Measurements from ENCODE around the gene ATP11A. TPM values are rescaled to one million over a fixed set of nuclear protein-coding genes. Genes with fewer than 3 reads are reported as not detected.

Gene ATP11A
- total RNA-seq, 3 donors from 2014 or later = 22.1 to 27.2 (median 26.8) TPM

GRCh38 chr13:112896736-112897602 is 207.1 kb downstream of the ATP11A start:
- intact Hi-C loops (cut with DNase I; ENCODE audit: low total_unique reads) = no loop called here
- H3K27ac ChIP-seq = no peak overlapping the region
- no peak overlapping the region for H3K4me3 ChIP-seq
- H3K9me3 ChIP-seq = no peaks in the 10 kb centered on the region
- peak in 1 of 2 donors; percentile 12 for DNase-seq (ENCODE audit: low spot score in 2 of 2)
- H3K36me3 ChIP-seq = no peaks in the 10 kb centered on the region
- TF ChIP-seq CTCF (IDR thresholded peaks at IDR 0.05) (no peak), POLR2AphosphoS5 (IDR thresholded peaks at IDR 0.05) (no peak), POLR2A (IDR thresholded peaks at IDR 0.05) (no peak)
- H3K4me1 ChIP-seq = peaks cover 0 to 7% of the 10 kb centered on the region in 2 donors
- H3K27me3 ChIP-seq = peaks cover 0 to 6% of the 10 kb centered on the region in 2 donors

GRCh38 chr13:112897603-112897955 is 207.7 kb downstream of the ATP11A start:
- Histone ChIP-seq H3K4me3 (no peak overlapping the region), H3K36me3 (no peaks in the 10 kb centered on the region), H3K27me3 (peaks cover 0 to 6% of the 10 kb centered on the region in 2 donors), H3K27ac (no peak overlapping the region), H3K4me1 (peaks cover 0 to 7% of the 10 kb centered on the region in 2 donors), H3K9me3 (no peaks in the 10 kb centered on the region)
- TF ChIP-seq POLR2A (IDR thresholded peaks at IDR 0.05) (no peak), POLR2AphosphoS5 (IDR thresholded peaks at IDR 0.05) (no peak), CTCF (IDR thresholded peaks at IDR 0.05) (no peak)
- no peak for DNase-seq (ENCODE audit: low spot score in 2 of 2)
- intact Hi-C loops (cut with DNase I; ENCODE audit: low total_unique reads) = no loop called here

DNA sequence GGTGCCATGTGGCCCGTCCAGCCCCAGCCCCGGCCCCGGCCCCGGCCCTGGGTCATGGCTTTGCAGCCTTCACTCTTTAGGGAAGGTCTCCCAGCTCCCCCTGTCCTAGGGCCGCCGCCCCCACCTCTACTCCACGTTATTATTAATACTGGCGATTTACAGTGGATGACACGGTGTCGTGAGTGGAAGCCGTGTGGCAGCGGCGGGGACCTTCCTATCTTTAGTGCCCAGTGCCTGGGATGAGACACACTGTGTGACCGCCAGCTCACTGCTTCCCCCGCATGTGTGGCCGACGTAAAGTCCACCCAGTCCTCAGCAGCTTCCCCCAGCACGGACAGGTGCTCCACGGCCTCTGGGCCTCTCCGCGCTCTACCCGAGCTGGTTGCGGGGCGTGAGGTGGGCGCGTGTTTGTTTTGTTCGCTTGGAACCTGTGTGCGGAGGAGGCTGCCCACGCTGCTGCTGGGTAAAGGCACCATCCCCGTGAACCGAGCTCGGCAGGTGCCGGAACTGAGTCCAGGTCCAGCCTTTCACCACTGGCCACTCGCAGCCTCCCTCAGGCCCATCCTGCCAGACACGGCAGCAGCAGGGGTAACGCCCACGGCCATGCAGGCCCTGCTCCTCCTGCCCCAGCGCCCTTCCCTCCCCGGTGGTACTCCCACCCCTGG is 208.2 kb downstream of the ATP11A start:
- intact Hi-C loops (cut with DNase I; ENCODE audit: low total_unique reads) = no loop called here
- no peak for TF ChIP-seq POLR2AphosphoS5 (IDR thresholded peaks at IDR 0.05)
- TF ChIP-seq POLR2A (IDR thresholded peaks at IDR 0.05) = no peak
- TF ChIP-seq CTCF (IDR thresholded peaks at IDR 0.05) = no peak

DNA sequence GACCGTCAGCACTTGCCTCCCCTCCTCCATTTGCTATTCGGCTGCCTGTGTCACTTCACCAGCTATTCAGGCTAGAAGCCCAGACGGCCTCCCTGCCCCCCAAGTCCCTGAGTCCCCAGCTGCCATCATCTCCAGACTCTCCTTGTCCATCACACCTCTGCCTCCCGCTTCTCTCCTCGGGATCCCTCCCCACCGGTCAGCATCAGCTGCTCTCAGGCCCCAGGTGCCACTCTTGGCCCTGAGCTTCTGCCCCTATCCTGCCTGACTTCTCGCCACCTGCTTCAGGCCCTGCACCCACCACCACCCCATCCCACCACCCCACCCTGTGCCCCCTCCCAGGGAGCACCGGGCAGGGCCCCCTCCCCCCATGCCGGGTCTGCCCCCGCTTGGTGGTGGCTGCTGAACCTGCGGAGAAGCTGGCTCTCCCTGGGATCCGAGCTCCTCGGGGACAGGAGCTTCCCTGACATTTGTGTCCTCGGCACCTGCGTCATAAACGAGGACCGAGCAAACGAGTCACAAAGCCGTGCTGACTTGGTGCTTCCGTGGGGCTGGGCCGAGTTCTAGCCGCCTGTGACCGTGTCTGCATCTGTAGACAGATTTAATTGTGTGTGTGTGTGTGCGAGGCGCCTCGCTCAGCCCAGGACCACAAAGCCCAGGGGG is 208.9 kb downstream of the ATP11A start:
- TF ChIP-seq POLR2A (IDR thresholded peaks at IDR 0.05) (no peak), CTCF (IDR thresholded peaks at IDR 0.05) (no peak), POLR2AphosphoS5 (IDR thresholded peaks at IDR 0.05) (no peak)
- peaks cover 0 to 19% of the 10 kb centered on the region in 2 donors for H3K4me1 ChIP-seq
- peak in 1 of 2 donors; percentile 42 for DNase-seq (ENCODE audit: low spot score in 2 of 2)
- no peak overlapping the region for H3K4me3 ChIP-seq
- no peaks in the 10 kb centered on the region for H3K36me3 ChIP-seq
- H3K27ac ChIP-seq = no peak overlapping the region
- H3K27me3 ChIP-seq = peaks cover 0 to 6% of the 10 kb centered on the region in 2 donors
- intact Hi-C loops (cut with DNase I; ENCODE audit: low total_unique reads) = no loop called here
- no peaks in the 10 kb centered on the region for H3K9me3 ChIP-seq

More for the DNA sequence above, 208.2 kb downstream of the ATP11A start:
- Histone ChIP-seq H3K27me3 (peaks cover 0 to 6% of the 10 kb centered on the region in 2 donors), H3K4me3 (no peak overlapping the region), H3K27ac (no peak overlapping the region), H3K4me1 (peaks cover 0 to 12% of the 10 kb centered on the region in 2 donors), H3K9me3 (no peaks in the 10 kb centered on the region), H3K36me3 (no peaks in the 10 kb centered on the region)
- DNase-seq (ENCODE audit: low spot score in 2 of 2) = peak in 1 of 2 donors; percentile 46
